Activated CD4-positive, alpha-beta T cell treated with anti-CD3 and anti-CD28 coated beads, Interleukin-2, amount 10 ng/mL, durations not matched to agents 24 days and 14 days (primary cell): ENCODE results near the gene KDELR1. TPM values are rescaled to one million over a fixed set of nuclear protein-coding genes. Genes with fewer than 3 reads are reported as not detected.
A peak's percentile ranks its signal among the peaks of the same experiment; 100 is the strongest.
"Not testable (repeated sequence)": the region's sequence is repeated elsewhere in the genome, so short reads cannot be mapped to it uniquely, and the experiment has no call there.

Source experiments
- DNase-seq: peaks from one replicate; pipeline ENCODE4 v3.0.0; 2022
- H3K27ac Mint-ChIP-seq: one replicate; pipeline ENCODE4 v1.8.0; 2022; ENCODE audit warnings: mild to moderate bottlenecking, mixed read lengths
- H3K27me3 Mint-ChIP-seq: one replicate; pipeline ENCODE4 v1.8.0; 2022; ENCODE audit warnings: mixed read lengths
- H3K36me3 Mint-ChIP-seq: one replicate; pipeline ENCODE4 v1.8.0; 2022; ENCODE audit warnings: low read depth, mild to moderate bottlenecking, mixed read lengths
- H3K4me1 Mint-ChIP-seq: one replicate; pipeline ENCODE4 v1.8.0; 2021; ENCODE audit warnings: mixed read lengths
- H3K4me3 Mint-ChIP-seq: one replicate; pipeline ENCODE4 v1.8.0; 2022; ENCODE audit warnings: mild to moderate bottlenecking, moderate library complexity, mixed read lengths
- H3K9me3 Mint-ChIP-seq: one replicate; pipeline ENCODE4 v1.8.0; 2021; ENCODE audit warnings: mixed read lengths
- intact Hi-C: fragments of 100-400 bp; cut with micrococcal nuclease; formaldehyde crosslinking; loops from one replicate; pipeline ENCODE4 v1.15.1; 2023
- total RNA-seq: library from RNA; stranded (reverse); gene quantifications from 2 replicates; pipeline ENCODE4 v1.2.3, GENCODE V29; 2022

The KDELR1 gene
- total RNA-seq, 1 donor from 2014 or later = 77.7 TPM

DNA sequence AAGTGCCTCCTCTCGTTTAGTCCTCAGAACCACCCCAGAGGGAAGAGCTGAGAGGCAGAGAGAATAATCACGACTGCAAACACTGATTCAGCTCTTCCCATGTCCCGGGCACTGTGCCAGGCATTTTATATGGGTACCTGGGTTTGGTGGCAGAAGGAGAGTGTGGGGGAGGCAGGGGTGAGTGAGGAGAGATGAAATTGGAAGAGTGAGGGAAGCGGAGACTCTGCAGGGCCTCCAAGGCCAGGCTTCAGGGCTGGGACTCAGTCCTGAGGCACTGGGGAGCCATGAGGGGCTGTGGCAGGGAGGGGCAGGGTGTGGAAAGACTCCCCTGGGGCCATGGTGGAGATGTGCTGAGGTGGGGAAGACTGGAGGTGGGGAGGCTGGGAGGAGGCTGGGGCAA, 18.4 kb downstream of the KDELR1 start:
- no peak overlapping the region for H3K27ac Mint-ChIP-seq
- no peaks in the 10 kb centered on the region for H3K9me3 Mint-ChIP-seq

DNA sequence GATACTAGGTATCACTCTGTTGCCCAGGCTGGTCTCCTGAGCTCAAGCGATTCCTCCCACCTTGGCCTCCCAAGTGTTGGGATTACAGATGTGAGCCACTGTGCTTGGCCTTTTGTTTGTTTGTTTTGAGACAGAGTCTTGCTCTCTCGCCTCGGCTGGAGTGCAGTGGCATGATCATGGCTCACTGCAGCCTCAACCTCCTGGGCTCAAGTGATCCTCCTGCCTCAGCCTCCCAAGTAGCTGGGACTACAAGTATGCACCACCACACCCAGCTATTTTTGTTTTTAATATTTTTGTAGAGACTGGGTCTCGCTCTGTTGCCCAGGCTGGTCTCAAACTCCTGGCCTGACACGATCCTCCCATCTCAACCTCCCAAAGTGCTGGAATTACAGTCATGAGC, 19.6 kb downstream of the KDELR1 start:
- H3K27me3 Mint-ChIP-seq, intact Hi-C loops, H3K36me3 Mint-ChIP-seq, H3K4me3 Mint-ChIP-seq, H3K9me3 Mint-ChIP-seq, H3K27ac Mint-ChIP-seq, H3K4me1 Mint-ChIP-seq, DNase-seq: not testable (repeated sequence)

More for the DNA sequence above, 18.4 kb downstream of the KDELR1 start:
- H3K27me3 Mint-ChIP-seq = no peaks in the 10 kb centered on the region
- H3K4me1 Mint-ChIP-seq = no peaks in the 10 kb centered on the region
- H3K4me3 Mint-ChIP-seq = no peak overlapping the region
- intact Hi-C loops = no loop called here
- H3K36me3 Mint-ChIP-seq = no peaks in the 10 kb centered on the region
- DNase-seq = no peak

DNA sequence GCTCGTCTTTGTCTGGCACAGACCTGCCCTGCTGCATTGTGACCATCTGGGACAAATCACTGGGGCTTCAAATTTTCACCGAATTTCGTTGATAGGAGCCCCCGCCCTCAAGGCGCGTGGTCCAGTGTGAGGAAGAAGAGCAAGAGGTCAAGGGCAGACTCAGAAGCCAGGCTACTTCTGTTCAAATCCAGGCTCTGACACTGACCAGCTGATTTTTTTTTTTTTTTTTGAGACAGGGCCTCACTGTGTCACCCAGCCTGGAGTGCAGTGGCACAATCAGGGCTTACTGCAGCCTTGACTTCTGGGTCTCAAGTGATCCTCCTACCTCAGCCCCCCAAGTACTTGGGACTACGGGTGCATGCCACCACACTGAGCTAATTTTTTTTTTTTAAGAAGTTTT, 20.0 kb downstream of the KDELR1 start:
- Mint-ChIP-seq H3K27ac (no peak overlapping the region), H3K4me3 (no peak overlapping the region), H3K9me3 (no peaks in the 10 kb centered on the region), H3K27me3 (no peaks in the 10 kb centered on the region), H3K36me3 (no peaks in the 10 kb centered on the region), H3K4me1 (no peaks in the 10 kb centered on the region)
- intact Hi-C loops = no loop called here
- DNase-seq = no peak

DNA sequence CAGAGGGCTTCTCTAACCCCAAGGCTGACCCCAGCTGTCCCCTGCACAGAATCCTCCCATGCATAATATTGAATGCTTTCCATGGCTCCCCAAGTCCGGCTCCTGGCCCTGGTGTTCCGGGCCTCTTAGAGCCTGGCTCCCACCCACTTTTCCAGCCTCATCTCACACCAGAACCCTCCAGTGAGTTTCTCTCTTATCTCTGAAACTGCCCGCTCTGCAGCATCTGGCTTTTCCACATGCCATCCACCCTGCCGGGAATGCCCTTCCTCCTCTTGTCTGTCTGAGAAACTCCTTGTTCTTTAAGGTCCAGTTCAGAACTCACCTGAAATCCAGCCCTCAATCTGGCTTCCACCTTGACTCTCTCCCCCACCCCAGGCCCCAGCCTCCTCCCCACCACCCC, 20.4 kb downstream of the KDELR1 start:
- intact Hi-C loops = no loop called here
- Mint-ChIP-seq H3K4me1 (no peaks in the 10 kb centered on the region), H3K36me3 (no peaks in the 10 kb centered on the region), H3K27ac (no peak overlapping the region), H3K27me3 (no peaks in the 10 kb centered on the region), H3K9me3 (no peaks in the 10 kb centered on the region), H3K4me3 (no peak overlapping the region)
- no peak for DNase-seq

DNA sequence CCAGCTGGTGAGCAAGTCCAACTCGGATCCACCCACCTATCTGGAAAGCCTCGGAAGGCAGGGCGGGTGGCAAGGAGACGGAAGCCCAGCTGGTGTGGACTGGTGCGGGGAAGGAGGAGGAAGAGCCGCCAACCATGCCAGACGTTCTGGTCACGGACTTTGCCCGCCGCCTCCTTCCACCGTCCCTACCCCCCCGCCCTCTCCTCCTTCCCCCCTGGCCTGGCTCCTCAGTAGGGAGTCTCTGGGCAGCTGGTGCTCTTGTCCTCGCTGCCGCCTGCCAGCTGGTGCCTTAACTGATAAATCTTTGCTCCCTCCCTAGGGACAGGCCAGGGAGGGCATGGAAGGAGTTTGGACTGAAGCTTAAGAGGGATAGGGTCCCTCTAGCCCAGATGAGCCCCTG, 22.4 kb downstream of the KDELR1 start:
- H3K4me3 Mint-ChIP-seq = no peak overlapping the region
- peaks cover 2% of the 10 kb centered on the region for H3K27me3 Mint-ChIP-seq
- intact Hi-C loops = no loop called here
- peaks cover 1% of the 10 kb centered on the region for H3K9me3 Mint-ChIP-seq
- no peak overlapping the region for H3K27ac Mint-ChIP-seq
- peaks cover 9% of the 10 kb centered on the region for H3K4me1 Mint-ChIP-seq
- no peak for DNase-seq
- peaks cover 2% of the 10 kb centered on the region for H3K36me3 Mint-ChIP-seq

DNA sequence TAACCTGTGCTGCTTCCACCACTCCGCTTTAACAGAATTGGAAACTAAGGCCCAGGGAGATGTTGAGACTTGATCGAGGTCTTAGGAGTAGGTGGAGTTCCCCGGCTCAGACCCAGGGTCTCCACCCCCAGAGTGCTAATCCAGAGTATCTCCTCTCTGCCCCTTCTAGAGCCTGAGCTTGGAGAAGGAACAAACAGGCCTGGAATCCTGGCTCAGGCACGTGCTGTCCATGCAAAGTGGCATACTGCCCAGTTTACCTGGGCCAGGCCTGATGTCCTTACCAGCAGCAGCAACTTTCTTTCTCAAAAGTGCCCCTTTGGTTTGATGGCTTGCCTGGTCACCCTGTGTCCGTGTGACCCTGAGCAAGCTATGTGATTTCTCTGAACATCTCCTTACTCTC, 23.5 kb downstream of the KDELR1 start:
- DNase-seq = no peak
- H3K27ac Mint-ChIP-seq = no peak overlapping the region
- peaks cover 4% of the 10 kb centered on the region for H3K27me3 Mint-ChIP-seq
- no peak overlapping the region for H3K4me3 Mint-ChIP-seq
- H3K36me3 Mint-ChIP-seq = peaks cover 3% of the 10 kb centered on the region
- H3K4me1 Mint-ChIP-seq = peaks cover 13% of the 10 kb centered on the region
- peaks cover 4% of the 10 kb centered on the region for H3K9me3 Mint-ChIP-seq
- intact Hi-C loops = no loop called here

DNA sequence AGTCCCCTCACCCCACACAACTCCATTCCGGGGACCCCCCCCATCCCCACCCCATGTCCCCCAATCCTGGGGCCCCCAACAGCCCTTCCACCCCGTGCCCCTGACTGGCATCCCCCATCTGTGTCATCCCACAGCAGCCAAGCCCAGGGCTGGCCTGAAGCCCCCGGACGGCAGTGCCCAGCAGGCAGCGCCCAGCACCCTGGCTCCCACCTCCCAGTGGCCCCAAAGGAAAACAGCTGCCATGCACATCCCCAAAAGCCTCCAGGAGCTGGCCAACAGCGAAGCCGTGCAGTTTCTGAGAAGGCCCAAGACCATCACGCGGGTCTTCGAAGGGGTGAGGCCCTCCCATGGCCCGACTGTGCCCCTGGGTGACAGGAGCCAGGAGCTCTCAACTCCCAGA, 25.7 kb downstream of the KDELR1 start:
- Mint-ChIP-seq H3K36me3 (peaks cover 3% of the 10 kb centered on the region), H3K9me3 (peaks cover 4% of the 10 kb centered on the region), H3K4me1 (peaks cover 16% of the 10 kb centered on the region), H3K27ac (no peak overlapping the region), H3K4me3 (no peak overlapping the region), H3K27me3 (peaks cover 4% of the 10 kb centered on the region)
- DNase-seq = no peak
- intact Hi-C loops = no loop called here

DNA sequence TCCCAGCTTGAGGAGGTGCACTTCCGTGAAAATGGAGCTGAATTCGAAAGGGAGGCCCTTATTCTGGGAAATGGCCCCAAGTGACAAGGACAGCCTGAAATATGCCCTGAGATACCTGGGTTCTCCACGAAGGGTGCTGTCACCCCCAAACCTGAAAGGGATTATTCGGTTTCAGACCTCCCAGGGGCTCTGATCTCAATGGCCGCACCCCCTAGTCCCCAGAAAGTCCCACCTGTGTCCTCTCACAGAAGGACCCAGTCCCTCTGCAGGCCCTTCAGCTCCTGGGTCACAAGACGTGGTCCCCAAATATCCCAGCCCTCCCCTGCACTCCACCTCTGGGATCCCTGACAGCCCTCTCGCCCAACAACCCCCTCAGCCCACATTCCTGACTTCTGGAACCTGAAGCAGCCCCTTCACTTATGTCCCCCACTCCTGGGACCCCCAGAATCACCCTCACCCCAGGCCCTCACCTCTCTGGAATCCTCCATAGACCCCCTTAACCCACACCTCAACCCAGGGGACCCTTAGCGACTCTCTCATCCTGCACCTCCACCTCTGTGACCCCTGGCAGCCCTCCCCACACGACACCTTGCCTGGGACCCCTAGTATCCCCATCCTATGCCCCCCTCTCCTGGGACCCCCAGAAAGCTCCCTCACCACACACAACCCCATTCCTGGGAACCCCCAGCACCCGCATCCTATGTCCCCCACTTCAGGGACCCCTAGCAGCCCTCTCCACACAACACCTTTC, 26.6 kb downstream of the KDELR1 start:
- H3K4me1 Mint-ChIP-seq = peaks cover 16% of the 10 kb centered on the region

DNA sequence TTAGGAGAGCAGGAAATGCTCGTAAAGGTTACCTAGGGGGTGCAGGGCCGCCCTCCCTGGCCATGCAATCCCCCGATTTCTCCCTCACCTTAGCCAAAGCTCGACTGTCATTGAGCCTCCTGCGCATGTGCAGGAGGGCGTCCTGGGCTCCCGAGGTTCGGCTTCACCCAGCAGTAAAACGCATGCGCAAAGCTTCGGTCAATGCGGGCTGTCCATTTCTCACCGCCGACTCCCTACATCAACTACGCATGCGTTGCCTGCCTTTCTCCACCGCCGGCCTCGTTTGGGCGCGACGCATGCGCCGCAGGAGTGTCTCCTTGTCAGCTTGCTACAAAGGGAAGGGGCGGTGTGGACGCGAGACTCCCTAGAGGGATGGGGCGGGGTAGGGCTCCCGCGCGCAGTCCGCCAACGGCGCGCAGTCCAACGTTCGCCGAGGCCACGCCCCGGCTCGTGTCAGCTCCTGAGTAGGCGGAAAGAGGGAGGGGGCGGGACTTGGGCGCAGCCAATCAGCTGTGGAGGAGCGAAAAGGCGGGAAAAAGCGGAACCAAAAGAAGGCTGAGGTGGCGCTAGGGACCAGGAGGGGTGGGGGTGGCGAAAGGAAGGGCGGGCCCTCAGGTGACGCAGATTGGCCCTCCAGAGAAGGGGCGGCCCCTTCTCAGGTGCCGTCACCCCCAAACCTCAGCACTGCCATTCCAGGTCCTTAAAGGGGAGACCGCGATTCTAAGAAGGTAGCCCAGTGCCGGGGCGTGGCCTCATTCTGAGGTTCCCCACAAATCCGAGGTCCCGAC, 27.3 kb downstream of the KDELR1 start, which contains the start of the genes SYNGR4 and TMEM143:
Gene SYNGR4 (plus strand): TSS at position 558 of the 788 bp plus-strand sequence. CDS start 1,476 bp downstream, outside the sequence.
Gene TMEM143 (minus strand): TSS at position 131 of the 788 bp plus-strand sequence. CDS start 20 bp downstream, at position 111.
- peak within 1 kb of the TSS; percentile 97 for H3K27ac Mint-ChIP-seq
- intact Hi-C loops = loop anchor here (1.0 to 5.0 kb wide), 7 partner anchors 27 to 350 kb away; partner anchors contain the start of genes GRWD1, KDELR1 and LMTK3
- H3K36me3 Mint-ChIP-seq = peaks cover 6% of the 10 kb centered on the region
- peaks cover 4% of the 10 kb centered on the region for H3K9me3 Mint-ChIP-seq
- H3K4me1 Mint-ChIP-seq = peaks cover 16% of the 10 kb centered on the region
- peaks cover 4% of the 10 kb centered on the region for H3K27me3 Mint-ChIP-seq
- H3K4me3 Mint-ChIP-seq = peak within 1 kb of the TSS; percentile 87
- peak; percentile 99 for DNase-seq

More for the DNA sequence above, 26.6 kb downstream of the KDELR1 start:
- no peak for DNase-seq
- H3K9me3 Mint-ChIP-seq = peaks cover 4% of the 10 kb centered on the region
- peaks cover 4% of the 10 kb centered on the region for H3K36me3 Mint-ChIP-seq
- H3K4me3 Mint-ChIP-seq = peak overlapping the region; percentile 87
- peak overlapping the region; percentile 97 for H3K27ac Mint-ChIP-seq
- peaks cover 4% of the 10 kb centered on the region for H3K27me3 Mint-ChIP-seq
- intact Hi-C loops = loop anchor here (1.0 to 5.0 kb wide), 3 partner anchors 55 to 350 kb away; partner anchors contain the start of gene LMTK3

DNA sequence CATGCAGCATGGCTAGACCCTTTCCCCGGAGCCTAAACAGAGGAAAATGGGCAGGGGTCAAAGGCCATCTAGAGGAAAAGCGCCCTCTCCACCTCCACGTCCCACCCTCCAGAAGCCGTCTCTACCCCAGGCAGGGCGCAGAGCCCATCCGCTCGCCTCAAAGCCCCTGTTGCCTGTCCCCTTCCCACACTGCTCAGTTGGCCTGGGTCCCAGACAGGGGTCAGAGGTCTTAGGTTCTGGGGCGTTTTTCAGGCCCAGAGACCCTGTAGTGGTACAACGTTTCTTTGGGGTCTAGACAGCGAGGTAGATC, 27.9 kb downstream of the KDELR1 start:
- H3K36me3 Mint-ChIP-seq = peaks cover 6% of the 10 kb centered on the region
- H3K4me1 Mint-ChIP-seq = peaks cover 16% of the 10 kb centered on the region
- DNase-seq = no peak
- peak overlapping the region; percentile 87 for H3K4me3 Mint-ChIP-seq
- peaks cover 4% of the 10 kb centered on the region for H3K9me3 Mint-ChIP-seq
- peaks cover 4% of the 10 kb centered on the region for H3K27me3 Mint-ChIP-seq
- intact Hi-C loops = loop anchor here (1.0 to 5.0 kb wide), 5 partner anchors 27 to 149 kb away; partner anchors contain the start of genes GRWD1, KDELR1 and LMTK3
- peak overlapping the region; percentile 97 for H3K27ac Mint-ChIP-seq

DNA sequence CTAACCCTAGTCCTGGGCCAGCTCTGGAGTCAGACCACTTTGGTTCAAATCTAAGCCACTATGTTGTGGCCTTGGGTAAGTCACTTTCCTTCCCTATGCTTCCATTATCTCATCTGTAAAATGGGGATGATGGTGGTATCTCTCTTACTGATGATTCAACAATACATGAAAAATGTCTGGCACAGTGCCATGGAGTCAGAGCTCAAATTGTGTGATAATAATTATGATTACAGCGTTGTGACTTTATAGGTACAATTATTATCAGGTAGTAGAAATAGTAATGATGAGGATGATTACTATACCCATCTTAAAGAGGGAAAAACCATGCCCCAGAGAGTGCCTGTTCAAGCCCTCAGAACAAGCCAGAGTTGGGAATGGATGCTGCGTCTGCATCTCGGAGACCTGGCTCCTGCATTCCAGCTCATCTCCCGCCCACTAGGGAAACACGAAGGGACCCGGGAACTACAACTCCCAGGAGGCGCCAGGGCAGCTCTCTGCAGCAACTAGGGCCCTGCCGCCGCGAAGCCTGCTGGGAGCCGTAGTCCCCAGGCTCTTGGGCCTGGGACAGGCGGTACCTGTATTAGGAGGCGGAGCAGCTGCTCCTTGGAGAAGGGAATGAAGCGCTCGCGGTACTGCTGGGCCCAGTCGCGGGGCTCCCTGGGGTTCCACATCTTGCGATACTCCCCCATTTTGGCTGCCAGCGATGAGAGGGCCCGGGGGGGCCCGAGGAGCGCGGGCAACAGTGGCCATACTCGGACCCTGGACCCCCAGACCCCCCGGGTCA, 28.4 kb downstream of the KDELR1 start:
- Mint-ChIP-seq H3K4me3 (peak overlapping the region; percentile 87), H3K36me3 (peaks cover 6% of the 10 kb centered on the region), H3K9me3 (peaks cover 4% of the 10 kb centered on the region), H3K27me3 (peaks cover 4% of the 10 kb centered on the region), H3K4me1 (peaks cover 16% of the 10 kb centered on the region), H3K27ac (peak overlapping the region; percentile 97)
- peak; percentile 97 for DNase-seq
- intact Hi-C loops = loop anchor here (1.0 to 5.0 kb wide), 5 partner anchors 28 to 149 kb away; partner anchors contain the start of genes GRWD1, KDELR1 and LMTK3

DNA sequence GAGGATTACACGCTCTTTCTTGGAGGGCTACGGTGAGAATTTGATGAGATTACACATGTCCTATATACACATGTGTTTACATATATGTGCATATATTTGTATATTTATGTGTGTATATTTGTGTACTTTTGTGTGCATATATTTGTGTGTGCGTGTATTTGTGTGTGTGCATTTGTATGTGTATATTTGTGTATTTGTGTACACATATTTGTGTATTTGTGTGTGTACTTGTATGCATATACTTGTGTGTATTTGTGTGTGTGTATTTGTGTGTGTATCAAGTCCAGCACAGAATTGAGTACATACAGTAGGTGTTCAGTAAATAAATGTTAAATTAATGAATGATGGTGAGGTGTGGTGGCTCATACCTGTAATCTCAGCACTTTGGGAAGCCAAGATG, 29.4 kb downstream of the KDELR1 start:
- Mint-ChIP-seq H3K4me3 (no peak overlapping the region), H3K27ac (no peak overlapping the region), H3K27me3 (peaks cover 4% of the 10 kb centered on the region), H3K36me3 (peaks cover 8% of the 10 kb centered on the region), H3K9me3 (peaks cover 4% of the 10 kb centered on the region), H3K4me1 (peaks cover 16% of the 10 kb centered on the region)
- DNase-seq = no peak
- intact Hi-C loops = loop anchor here (2.0 to 5.0 kb wide), 3 partner anchors 29 to 150 kb away; partner anchors contain the start of genes KDELR1 and LMTK3

DNA sequence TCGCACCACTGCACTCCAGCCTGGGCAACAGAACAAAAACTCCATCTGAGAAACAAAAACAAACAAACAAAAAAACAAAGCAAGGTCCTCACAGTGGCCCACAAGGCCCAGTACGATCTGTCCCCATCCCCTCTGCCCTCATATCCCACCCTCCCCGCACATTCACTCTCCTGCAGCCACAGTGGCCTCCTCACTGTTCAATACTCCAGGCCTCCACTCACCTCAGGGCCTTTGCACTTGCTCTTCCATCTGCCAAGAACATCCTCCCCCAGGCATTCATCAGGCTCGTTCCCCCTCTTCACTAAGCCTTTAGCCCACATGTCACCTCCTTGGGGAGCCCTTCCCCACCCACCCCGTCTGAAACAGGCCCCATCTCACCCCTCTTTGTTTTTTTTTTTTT, 32.2 kb downstream of the KDELR1 start:
- H3K9me3 Mint-ChIP-seq = peaks cover 4% of the 10 kb centered on the region
- H3K4me3 Mint-ChIP-seq = no peak overlapping the region
- intact Hi-C loops = no loop called here
- no peak overlapping the region for H3K27ac Mint-ChIP-seq
- peaks cover 9% of the 10 kb centered on the region for H3K4me1 Mint-ChIP-seq
- H3K36me3 Mint-ChIP-seq = peaks cover 8% of the 10 kb centered on the region
- no peak for DNase-seq
- H3K27me3 Mint-ChIP-seq = peaks cover 4% of the 10 kb centered on the region
